Caco-2 (cell line): ENCODE data around the gene SMARCB1. TPM values are rescaled to one million over a fixed set of nuclear protein-coding genes. Genes with fewer than 3 reads are reported as not detected.

Source experiments
- BruUV-seq: library from RNA; stranded (reverse); fragments of 400-500 nt; replicated peaks from 2 replicates; lab custom pipeline; 2021; lab: Mats Ljungman, UMichigan
- CTCF ChIA-PET: fragments of 300-600 bp; sonication (Branson Sonifier 250); formaldehyde crosslinking; loops from one replicate; lab custom pipeline; 2022; ENCODE audit warnings: antibody characterized with exemption; lab: Charles Lee
- POLR2A ChIA-PET: fragments of 300-600 bp; sonication (Branson Sonifier 250); formaldehyde crosslinking; loops from one replicate; lab custom pipeline; 2022; ENCODE audit warnings: antibody characterized with exemption; lab: Charles Lee
- DNase-seq, 2 experiments: peaks; one replicate each; pipeline versions ENCODE4 v3.0.0 to v3.0.0-alpha.2; 2020 to 2022
- H3K27me3 ChIP-seq: replicated peaks from 2 replicates; pipeline ENCODE4 v1.6.0; 2011; ENCODE audit warnings: low read length; ENCODE audit not compliant: control insufficient read depth, insufficient read depth
- H3K36me3 ChIP-seq: 2 replicates; pipeline ENCODE4 v1.5.1; 2011; ENCODE audit warnings: low read length; ENCODE audit not compliant: control insufficient read depth, insufficient read depth
- H3K4me1 ChIP-seq: fragments of 250-450 bp; sonication (Bioruptor Pico); 2 replicates; pipeline ENCODE4 v1.5.1; 2020; ENCODE audit warnings: mild to moderate bottlenecking
- H3K4me3 ChIP-seq: 2 replicates; pipeline ENCODE4 v1.5.1; 2011; ENCODE audit warnings: low read depth, mild to moderate bottlenecking, control low read depth, low read length
- H3K9me3 ChIP-seq: fragments of 250-450 bp; sonication (Bioruptor Pico); 2 replicates; pipeline ENCODE4 v1.5.1; 2020; ENCODE audit warnings: mild to moderate bottlenecking, moderate library complexity
- H3K27ac Mint-ChIP-seq: one replicate; pipeline ENCODE4 v1.8.0; 2022; ENCODE audit warnings: mixed read lengths; ENCODE audit not compliant: unreplicated experiment
- H3K27me3 Mint-ChIP-seq: one replicate; pipeline ENCODE4 v1.8.0; 2022; ENCODE audit warnings: mixed read lengths; ENCODE audit not compliant: insufficient read depth, unreplicated experiment
- H3K36me3 Mint-ChIP-seq: one replicate; pipeline ENCODE4 v1.8.0; 2022; ENCODE audit warnings: mild to moderate bottlenecking, mixed read lengths; ENCODE audit not compliant: insufficient read depth, unreplicated experiment
- H3K4me1 Mint-ChIP-seq: one replicate; pipeline ENCODE4 v1.8.0; 2022; ENCODE audit warnings: low read depth, mixed read lengths; ENCODE audit not compliant: unreplicated experiment
- H3K4me3 Mint-ChIP-seq: one replicate; pipeline ENCODE4 v1.8.0; 2022; ENCODE audit warnings: mild to moderate bottlenecking, moderate library complexity, mixed read lengths; ENCODE audit not compliant: unreplicated experiment
- H3K9me3 Mint-ChIP-seq: one replicate; pipeline ENCODE4 v1.8.0; 2022; ENCODE audit warnings: mixed read lengths; ENCODE audit not compliant: unreplicated experiment
- intact Hi-C: fragments of 100-400 bp; cut with micrococcal nuclease; formaldehyde crosslinking; loops from one replicate; pipeline ENCODE4 v1.10.0; 2022; ENCODE audit not compliant: unreplicated experiment
- total RNA-seq: library from RNA; stranded (reverse); gene quantifications from 2 replicates; pipeline ENCODE4 v1.2.3, GENCODE V29; 2022
- TF ChIP-seq, protein P1 (sequence below), 2 experiments: fragments of 200-600 bp in 1 of 2; IDR thresholded peaks; 1 replicate in 1 of 2; 2 replicates in 1 of 2; pipeline versions ENCODE4 v1.5.1 to v1.8.0; 2011 to 2022; ENCODE audit warnings: antibody characterized with exemption in 1 of 2, control low read depth in 1 of 2, inconsistent platforms in 1 of 2, low read depth in 1 of 2, low read length in 1 of 2, mild to moderate bottlenecking in 1 of 2, moderate library complexity in 1 of 2; ENCODE audit not compliant: insufficient read depth in 1 of 2, severe bottlenecking in 1 of 2, unreplicated experiment in 1 of 2

SMARCB1 gene
- total RNA-seq, 1 experiment from 2014 or later: 157 TPM

DNA sequence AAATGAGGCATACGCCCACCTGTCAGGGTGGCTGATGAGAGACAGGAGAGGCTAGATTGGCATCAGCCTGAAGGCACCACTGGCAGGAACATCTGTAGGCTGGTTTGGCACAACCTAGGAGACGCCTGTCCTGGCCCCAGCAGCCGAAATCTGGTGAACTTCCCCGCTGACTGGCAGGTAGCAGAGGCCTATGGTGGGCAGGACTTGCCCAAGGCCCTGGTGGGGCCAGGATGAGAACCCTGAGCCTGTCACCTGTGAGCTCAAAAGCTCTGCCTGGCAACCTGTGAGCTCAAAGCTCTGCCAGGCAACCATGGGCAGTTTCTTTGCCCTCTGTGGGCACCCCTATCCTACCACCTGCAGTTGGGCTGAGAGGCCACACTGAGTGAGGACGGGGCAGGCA is 49.5 kb downstream of the SMARCB1 start:
- H3K36me3 ChIP-seq: peaks cover 3% of the 10 kb centered on the region
- intact Hi-C loops: no loop called here
- Mint-ChIP-seq H3K27ac (no peak overlapping the region), H3K4me1 (peaks cover 7% of the 10 kb centered on the region), H3K9me3 (no peaks in the 10 kb centered on the region), H3K27me3 (no peaks in the 10 kb centered on the region), H3K4me3 (peak overlapping the region; percentile 33), H3K36me3 (peaks cover 55% of the 10 kb centered on the region)
- no peaks in the 10 kb centered on the region for H3K27me3 ChIP-seq
- no peak overlapping the region for H3K4me3 ChIP-seq
- POLR2A ChIA-PET: no interaction called here
- H3K4me1 ChIP-seq: no peaks in the 10 kb centered on the region
- DNase-seq: no peak
- CTCF ChIA-PET: no interaction called here
- BruUV-seq: no TSS peak
- no peaks in the 10 kb centered on the region for H3K9me3 ChIP-seq
- TF ChIP-seq, protein P1, sequence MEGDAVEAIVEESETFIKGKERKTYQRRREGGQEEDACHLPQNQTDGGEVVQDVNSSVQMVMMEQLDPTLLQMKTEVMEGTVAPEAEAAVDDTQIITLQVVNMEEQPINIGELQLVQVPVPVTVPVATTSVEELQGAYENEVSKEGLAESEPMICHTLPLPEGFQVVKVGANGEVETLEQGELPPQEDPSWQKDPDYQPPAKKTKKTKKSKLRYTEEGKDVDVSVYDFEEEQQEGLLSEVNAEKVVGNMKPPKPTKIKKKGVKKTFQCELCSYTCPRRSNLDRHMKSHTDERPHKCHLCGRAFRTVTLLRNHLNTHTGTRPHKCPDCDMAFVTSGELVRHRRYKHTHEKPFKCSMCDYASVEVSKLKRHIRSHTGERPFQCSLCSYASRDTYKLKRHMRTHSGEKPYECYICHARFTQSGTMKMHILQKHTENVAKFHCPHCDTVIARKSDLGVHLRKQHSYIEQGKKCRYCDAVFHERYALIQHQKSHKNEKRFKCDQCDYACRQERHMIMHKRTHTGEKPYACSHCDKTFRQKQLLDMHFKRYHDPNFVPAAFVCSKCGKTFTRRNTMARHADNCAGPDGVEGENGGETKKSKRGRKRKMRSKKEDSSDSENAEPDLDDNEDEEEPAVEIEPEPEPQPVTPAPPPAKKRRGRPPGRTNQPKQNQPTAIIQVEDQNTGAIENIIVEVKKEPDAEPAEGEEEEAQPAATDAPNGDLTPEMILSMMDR (IDR thresholded peaks at IDR 0.05; ENCODE audit: insufficient read depth in 1 of 2, low read depth in 1 of 2, low read length in 1 of 2, severe bottlenecking in 1 of 2, unreplicated experiment in 1 of 2): no peak

DNA sequence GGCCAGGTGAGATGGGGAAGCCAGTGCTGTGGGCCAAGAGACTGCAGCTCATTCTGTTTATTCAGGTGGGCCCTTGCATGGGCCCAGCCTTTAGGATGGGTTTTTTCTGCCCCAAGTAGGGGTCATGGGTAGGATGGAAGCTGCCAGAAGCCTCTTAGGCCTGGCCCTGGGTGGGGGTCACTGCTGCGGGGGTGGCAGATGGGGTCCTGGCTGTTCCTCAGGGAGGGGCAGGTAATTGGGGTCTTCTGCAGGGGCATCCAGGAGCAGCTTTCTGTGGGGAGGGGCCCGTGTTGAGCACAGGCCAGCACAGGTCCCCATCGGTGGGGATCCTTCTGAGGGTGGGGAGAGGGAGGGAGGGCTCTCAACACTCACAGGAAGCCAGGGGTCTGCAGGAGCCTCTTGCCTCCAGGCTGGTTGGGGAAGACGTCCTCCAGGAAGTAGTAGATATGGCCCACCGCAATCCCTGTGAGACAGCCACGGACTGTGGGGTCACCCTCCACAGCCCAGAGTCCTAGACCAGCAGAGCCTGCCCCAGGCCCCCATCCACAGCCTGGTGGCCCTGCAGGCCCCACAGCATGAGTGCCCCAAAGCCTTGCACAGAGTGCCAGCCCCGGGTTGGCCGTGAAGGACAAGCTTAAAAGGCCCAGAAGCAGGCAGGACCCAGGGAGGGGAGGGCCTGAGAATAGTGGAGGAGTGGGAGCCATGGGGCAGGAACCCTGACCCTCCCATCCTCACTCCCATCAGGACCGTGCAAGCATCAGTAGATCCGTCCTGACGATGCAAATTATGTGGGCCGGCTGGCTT is 50.1 kb downstream of the SMARCB1 start:
- Mint-ChIP-seq H3K4me1 (peaks cover 7% of the 10 kb centered on the region), H3K9me3 (no peaks in the 10 kb centered on the region), H3K36me3 (peaks cover 53% of the 10 kb centered on the region), H3K27ac (no peak overlapping the region), H3K27me3 (no peaks in the 10 kb centered on the region), H3K4me3 (peak overlapping the region; percentile 95)
- H3K4me1 ChIP-seq: no peaks in the 10 kb centered on the region
- H3K9me3 ChIP-seq: no peaks in the 10 kb centered on the region
- BruUV-seq: no TSS peak
- no peaks in the 10 kb centered on the region for H3K27me3 ChIP-seq
- ChIA-PET POLR2A (no interaction called here), CTCF (no interaction called here)
- no peak overlapping the region for H3K4me3 ChIP-seq
- peaks cover 3% of the 10 kb centered on the region for H3K36me3 ChIP-seq
- intact Hi-C loops: no loop called here
- TF ChIP-seq, protein P1 (IDR thresholded peaks at IDR 0.05; ENCODE audit: insufficient read depth in 1 of 2, low read depth in 1 of 2, low read length in 1 of 2, severe bottlenecking in 1 of 2, unreplicated experiment in 1 of 2): no peak
- no peak for DNase-seq

DNA sequence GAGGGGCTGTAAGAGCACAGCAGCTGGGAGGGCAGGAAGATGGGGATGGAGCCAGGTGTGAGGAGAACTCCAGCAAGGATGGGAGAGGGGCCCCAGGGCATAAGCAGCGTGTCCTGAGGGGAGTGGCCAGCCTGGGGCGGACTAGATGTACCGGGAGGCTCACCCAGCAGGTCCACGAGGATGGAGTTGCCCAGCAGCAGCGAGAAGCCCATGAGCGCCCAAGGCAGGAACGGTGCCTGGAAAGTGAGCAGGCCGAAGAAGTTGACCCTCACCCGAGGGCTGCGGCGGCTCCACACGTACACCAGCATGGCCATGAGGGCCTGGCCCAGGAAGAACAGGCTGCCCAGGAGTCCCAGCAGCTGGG is 50.7 kb downstream of the SMARCB1 start:
- no peaks in the 10 kb centered on the region for H3K4me1 ChIP-seq
- H3K4me1 Mint-ChIP-seq: peaks cover 7% of the 10 kb centered on the region
- no TSS peak for BruUV-seq
- H3K9me3 ChIP-seq: no peaks in the 10 kb centered on the region
- TF ChIP-seq, protein P1 (IDR thresholded peaks at IDR 0.05; ENCODE audit: insufficient read depth in 1 of 2, low read depth in 1 of 2, low read length in 1 of 2, severe bottlenecking in 1 of 2, unreplicated experiment in 1 of 2): no peak
- no peak overlapping the region for H3K27ac Mint-ChIP-seq
- ChIA-PET CTCF (no interaction called here), POLR2A (no interaction called here)
- H3K36me3 ChIP-seq: peaks cover under 1% of the 10 kb centered on the region
- peaks cover 47% of the 10 kb centered on the region for H3K36me3 Mint-ChIP-seq
- H3K27me3 ChIP-seq: no peaks in the 10 kb centered on the region
- DNase-seq: no peak
- H3K4me3 Mint-ChIP-seq: peak overlapping the region; percentile 95
- no peaks in the 10 kb centered on the region for H3K27me3 Mint-ChIP-seq
- no peak overlapping the region; the same call in 1 of the 2 replicates for H3K4me3 ChIP-seq
- H3K9me3 Mint-ChIP-seq: no peaks in the 10 kb centered on the region
- intact Hi-C loops: no loop called here
